HepG2 (cell line): Measurements from ENCODE around the gene GALNT5. TPM values are rescaled to one million over a fixed set of nuclear protein-coding genes. Genes with fewer than 3 reads are reported as not detected.

Experiments used
- ATAC-seq: fragments of 200-7000 bp; cut with Tn5 transposase; 3 replicates; pipeline ENCODE4 v1.9.1; 2020; ENCODE audit warnings: mild to moderate bottlenecking, moderate library complexity
- BruUV-seq: library from RNA; stranded (reverse); fragments of 400-500 nt; replicated peaks from 2 replicates; lab custom pipeline; 2021; lab: Mats Ljungman, UMichigan
- CTCF ChIA-PET: fragments of 300-600 bp; formaldehyde crosslinking; extraction: SDS; loops from one replicate; lab custom pipeline; 2021; ENCODE audit warnings: low total read pairs, inconsistent platforms, low intra/inter-chr PET ratio; lab: Yijun Ruan, JAX
- POLR2A ChIA-PET: fragments of 350-600 bp; sonication (Branson Sonifier 250); formaldehyde crosslinking; loops from one replicate; lab custom pipeline; 2020; ENCODE audit warnings: antibody characterized with exemption, inconsistent platforms; lab: Yijun Ruan, JAX
- DNase-seq: peaks from one replicate; pipeline ENCODE4 v3.0.0-alpha.2; 2015; ENCODE audit warnings: low spot score
- FAIRE-seq: peaks from 3 replicates; lab custom pipeline; 2011; peaks lifted over from hg19 to GRCh38; lab: Jason Lieb, UNC
- H2AFZ ChIP-seq: one replicate; pipeline ENCODE4 v1.6.1; 2011; ENCODE audit warnings: low read length, inconsistent platforms
- H3K27ac ChIP-seq: fragments of 300-600 bp; 3 replicates; pipeline ENCODE4 v1.8.0; 2011; ENCODE audit warnings: mixed run types, mild to moderate bottlenecking, mixed read lengths, low read length, inconsistent platforms; ENCODE audit not compliant: insufficient read depth; ENCODE audit errors: extremely low read length
- H3K27me3 ChIP-seq, 2 experiments: fragments of 200-600 bp in 1 of 2; 2 replicates in 1 of 2; 3 replicates in 1 of 2; pipeline versions ENCODE4 v1.6.0 to v1.8.0; 2011; ENCODE audit warnings: low read length in 2 of 2, mild to moderate bottlenecking in 2 of 2, moderate library complexity in 2 of 2, inconsistent platforms in 1 of 2; ENCODE audit not compliant: insufficient read depth in 2 of 2, control insufficient read depth in 1 of 2
- H3K36me3 ChIP-seq, 2 experiments: fragments of 200-600 bp in 1 of 2; replicated peaks in 1 of 2; 2 replicates in 1 of 2; 3 replicates in 1 of 2; pipeline versions ENCODE4 v1.5.1 to v1.8.0; 2011; ENCODE audit warnings: low read length in 2 of 2, inconsistent platforms in 1 of 2; ENCODE audit not compliant: insufficient read depth in 2 of 2, control insufficient read depth in 1 of 2
- H3K4me1 ChIP-seq: 2 replicates; pipeline ENCODE4 v1.5.1; 2012; ENCODE audit warnings: low read length, inconsistent platforms; ENCODE audit not compliant: insufficient read depth
- H3K4me2 ChIP-seq: 2 replicates; pipeline ENCODE4 v1.6.0; 2011; ENCODE audit warnings: low read depth, low read length, inconsistent platforms
- H3K4me3 ChIP-seq, 3 experiments: fragments of 200-600 bp in 1 of 3; sonication (generic), shearing (Covaris generic) in 1 of 3; replicated peaks in 1 of 3; 2 replicates each; pipeline ENCODE4 v1.5.1; 2011 to 2016; ENCODE audit warnings: low read length in 3 of 3, inconsistent platforms in 2 of 3, low read depth in 2 of 3, mild to moderate bottlenecking in 2 of 3, control low read depth in 1 of 3, mixed read lengths in 1 of 3; ENCODE audit not compliant: insufficient read depth in 1 of 3
- H3K79me2 ChIP-seq: one replicate; pipeline ENCODE4 v1.6.1; 2011; ENCODE audit warnings: low read length, inconsistent platforms; ENCODE audit not compliant: insufficient read depth
- H3K9ac ChIP-seq: 2 replicates; pipeline ENCODE4 v1.6.0; 2011; ENCODE audit warnings: mild to moderate bottlenecking, low read depth, low read length, inconsistent platforms; ENCODE audit not compliant: insufficient read depth
- H3K9me3 ChIP-seq: 2 replicates; pipeline ENCODE4 v1.5.1; 2012; ENCODE audit warnings: mild to moderate bottlenecking, low read length
- H4K20me1 ChIP-seq: 2 replicates; pipeline ENCODE4 v1.6.0; 2011; ENCODE audit warnings: inconsistent platforms, mild to moderate bottlenecking, low read length, moderate library complexity; ENCODE audit not compliant: insufficient read depth
- ZNF703 ChIP-seq: sonication (generic); formaldehyde crosslinking; IDR thresholded peaks from 2 replicates; pipeline ENCODE4 v1.5.1; 2020; ENCODE audit warnings: missing genetic modification reagents, mild to moderate bottlenecking, moderate library complexity, borderline replicate concordance
- WGBS: methylation state at CpG from one replicate; pipeline ENCODE4 v1.1.6; 2017; ENCODE audit warnings: low lambda C conversion rate; 5-methylcytosine and 5-hydroxymethylcytosine counted together
- in situ Hi-C: cut with HindIII; loops from 2 replicates; pipeline ENCODE4 v1.10.0; 2017; ENCODE audit warnings: low pct_unique_long_range_greater_than_20kb; ENCODE audit not compliant: extremely low pct_ligation_motif_present
- intact Hi-C: fragments of 100-400 bp; cut with micrococcal nuclease; formaldehyde crosslinking; loops from one replicate; pipeline ENCODE4 v1.10.0; 2022; ENCODE audit not compliant: unreplicated experiment
- polyA plus RNA-seq, 8 experiments: library from polyadenylated mRNA; depleted of rRNA in 3 of 8; stranded (reverse) in 7 of 8; unstranded in 1 of 8; fragments of >200 nt; fragmentation: Illumina TruSeq in 4 of 8; extraction: Trizol in 4 of 8; gene quantifications; 2 replicates each; pipeline versions ENCODE4 v1.2.1 to v1.2.3, GENCODE V29; 2011 to 2016; ENCODE audit warnings: low read depth in 4 of 8, missing spikeins in 1 of 8, mixed read lengths in 1 of 8; ENCODE audit not compliant: insufficient read depth in 1 of 8
- total RNA-seq, 5 experiments: library from RNA; depleted of rRNA; stranded (reverse); fragments of >200 nt; fragmentation: Illumina TruSeq; extraction: Trizol; gene quantifications; 2 replicates each; pipeline ENCODE4 v1.2.3, GENCODE V29; 2016; ENCODE audit warnings: low read depth in 1 of 5
- TF ChIP-seq, protein P1 (sequence below): sonication (generic); formaldehyde crosslinking; IDR thresholded peaks from 2 replicates; pipeline ENCODE4 v1.5.0; 2020; ENCODE audit warnings: missing genetic modification reagents, mild to moderate bottlenecking, borderline replicate concordance
- TF ChIP-seq, protein P2 (sequence below): sonication (generic); formaldehyde crosslinking; IDR thresholded peaks from 2 replicates; pipeline ENCODE4 v1.5.0; 2020; ENCODE audit warnings: mild to moderate bottlenecking, low read depth, missing genetic modification reagents, borderline replicate concordance

The GALNT5 gene
- total and polyA plus RNA-seq, 2 of the 13 experiments (the other 11 are each of a cell fraction or from before 2014, with no cell fraction given) = not detected

DNA sequence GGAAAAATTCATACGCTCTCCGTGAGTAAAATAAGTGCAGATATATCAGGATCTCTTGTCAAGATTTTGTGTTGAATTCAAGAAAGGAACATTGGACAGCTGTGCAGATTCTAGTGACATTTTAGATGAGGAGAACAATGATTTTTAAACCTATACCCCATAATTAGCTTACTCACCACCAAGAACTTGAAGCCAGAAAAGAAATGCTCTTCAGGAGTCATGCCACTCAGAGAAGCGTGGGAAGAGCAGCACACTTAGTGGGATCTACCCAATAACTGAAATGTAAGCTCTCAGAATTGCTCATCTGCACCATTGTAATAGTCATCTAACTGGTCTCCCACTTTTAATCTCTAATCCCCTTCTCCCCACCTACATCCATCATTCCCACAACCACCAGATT lies 77.3 kb downstream of the GALNT5 start:
- CTCF ChIA-PET = interaction anchor here (2.2 kb wide), 1 partner anchor 28 kb away, joined by 4 read pairs; no protein-coding TSS in a partner anchor
- in situ Hi-C loops = no loop called here
- BruUV-seq = no TSS peak

More for the DNA sequence above, 77.3 kb downstream of the GALNT5 start:
- no peaks in the 10 kb centered on the region for H3K36me3 ChIP-seq
- H3K79me2 ChIP-seq = no peaks in the 10 kb centered on the region
- no peaks in the 10 kb centered on the region for H3K27me3 ChIP-seq
- DNase-seq = no peak
- ATAC-seq = no peak
- FAIRE-seq = no peak
- TF ChIP-seq, protein P1, sequence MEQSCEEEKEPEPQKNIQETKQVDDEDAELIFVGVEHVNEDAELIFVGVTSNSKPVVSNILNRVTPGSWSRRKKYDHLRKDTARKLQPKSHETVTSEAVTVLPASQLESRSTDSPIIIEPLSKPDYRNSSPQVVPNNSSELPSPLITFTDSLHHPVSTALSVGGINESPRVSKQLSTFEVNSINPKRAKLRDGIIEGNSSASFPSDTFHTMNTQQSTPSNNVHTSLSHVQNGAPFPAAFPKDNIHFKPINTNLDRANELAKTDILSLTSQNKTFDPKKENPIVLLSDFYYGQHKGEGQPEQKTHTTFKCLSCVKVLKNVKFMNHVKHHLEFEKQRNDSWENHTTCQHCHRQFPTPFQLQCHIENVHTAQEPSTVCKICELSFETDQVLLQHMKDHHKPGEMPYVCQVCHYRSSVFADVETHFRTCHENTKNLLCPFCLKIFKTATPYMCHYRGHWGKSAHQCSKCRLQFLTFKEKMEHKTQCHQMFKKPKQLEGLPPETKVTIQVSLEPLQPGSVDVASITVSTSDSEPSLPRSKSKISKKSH = no peak
- no peak for TF ChIP-seq ZNF703 (CRISPR knock-in tag)
- TF ChIP-seq, protein P2, sequence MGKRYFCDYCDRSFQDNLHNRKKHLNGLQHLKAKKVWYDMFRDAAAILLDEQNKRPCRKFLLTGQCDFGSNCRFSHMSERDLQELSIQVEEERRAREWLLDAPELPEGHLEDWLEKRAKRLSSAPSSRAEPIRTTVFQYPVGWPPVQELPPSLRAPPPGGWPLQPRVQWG (CRISPR knock-in tag) = no peak
- H3K27ac ChIP-seq = no peak overlapping the region
- no peaks in the 10 kb centered on the region for H3K9me3 ChIP-seq
- no peak overlapping the region for H3K4me3 ChIP-seq
- intact Hi-C loops = loop anchor here (10.0 kb wide), 1 partner anchor 1960 kb away; no protein-coding TSS in a partner anchor
- WGBS = 4% methylated on average over 3 of the region's 3 CpGs
- no peak overlapping the region for H2AFZ ChIP-seq
- no peak overlapping the region for H3K4me2 ChIP-seq
- no peaks in the 10 kb centered on the region for H4K20me1 ChIP-seq
- H3K9ac ChIP-seq = no peak overlapping the region
- no peaks in the 10 kb centered on the region for H3K4me1 ChIP-seq
- POLR2A ChIA-PET = no interaction called here
